ENCODE results near the gene CDYL2.

CDYL2 gene

DNA sequence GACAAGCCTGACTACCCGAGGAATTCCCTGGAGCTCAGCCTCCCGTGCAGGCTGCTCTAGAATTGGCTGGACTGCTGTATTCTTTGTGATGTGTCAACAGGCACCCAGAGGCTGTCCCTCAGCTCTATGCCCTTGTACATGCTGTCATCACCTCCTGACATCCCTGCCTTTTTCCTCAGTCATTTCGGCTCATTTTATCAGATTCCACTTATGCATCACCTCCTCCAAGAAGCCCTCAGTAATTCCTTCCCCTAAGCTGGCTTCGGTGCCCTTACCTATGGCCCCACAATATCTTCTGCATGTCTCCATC, 137.2 kb downstream of the CDYL2 start:
- Histone ChIP-seq H3K4me1 (ENCODE audit: control insufficient read depth, low read length) (peaks cover 27% of the 10 kb centered on the region), H3K9me2 (replicated peaks; ENCODE audit: control insufficient read depth, low read length) (no peaks in the 10 kb centered on the region), H3K9me3 (ENCODE audit: control insufficient read depth, insufficient read depth, low read length) (no peaks in the 10 kb centered on the region), H3K27me3 (ENCODE audit: control insufficient read depth, low read length) (no peaks in the 10 kb centered on the region), H3K4me3 (ENCODE audit: low read length) (no peak overlapping the region), H3K4me2 (ENCODE audit: low read length) (no peak overlapping the region), H3K79me2 (ENCODE audit: control insufficient read depth, low read length) (no peaks in the 10 kb centered on the region), H3K36me3 (ENCODE audit: control insufficient read depth, low read length) (no peaks in the 10 kb centered on the region), H4K20me1 (ENCODE audit: control insufficient read depth, insufficient read depth, low read depth, low read length) (no peaks in the 10 kb centered on the region), H3F3A (ENCODE audit: control insufficient read depth, insufficient read depth) (peaks cover 6% of the 10 kb centered on the region; the same call in 1 of the 2 replicates), H3K27ac (ENCODE audit: low read depth, low read length) (no peak overlapping the region)
- TF ChIP-seq CTCF (IDR thresholded peaks at IDR 0.05; ENCODE audit: low read depth, low read length, poor library complexity, severe bottlenecking) (no peak), EZH2phosphoT487 (IDR thresholded peaks at IDR 0.05; ENCODE audit: borderline replicate concordance, low read length) (no peak)

DNA sequence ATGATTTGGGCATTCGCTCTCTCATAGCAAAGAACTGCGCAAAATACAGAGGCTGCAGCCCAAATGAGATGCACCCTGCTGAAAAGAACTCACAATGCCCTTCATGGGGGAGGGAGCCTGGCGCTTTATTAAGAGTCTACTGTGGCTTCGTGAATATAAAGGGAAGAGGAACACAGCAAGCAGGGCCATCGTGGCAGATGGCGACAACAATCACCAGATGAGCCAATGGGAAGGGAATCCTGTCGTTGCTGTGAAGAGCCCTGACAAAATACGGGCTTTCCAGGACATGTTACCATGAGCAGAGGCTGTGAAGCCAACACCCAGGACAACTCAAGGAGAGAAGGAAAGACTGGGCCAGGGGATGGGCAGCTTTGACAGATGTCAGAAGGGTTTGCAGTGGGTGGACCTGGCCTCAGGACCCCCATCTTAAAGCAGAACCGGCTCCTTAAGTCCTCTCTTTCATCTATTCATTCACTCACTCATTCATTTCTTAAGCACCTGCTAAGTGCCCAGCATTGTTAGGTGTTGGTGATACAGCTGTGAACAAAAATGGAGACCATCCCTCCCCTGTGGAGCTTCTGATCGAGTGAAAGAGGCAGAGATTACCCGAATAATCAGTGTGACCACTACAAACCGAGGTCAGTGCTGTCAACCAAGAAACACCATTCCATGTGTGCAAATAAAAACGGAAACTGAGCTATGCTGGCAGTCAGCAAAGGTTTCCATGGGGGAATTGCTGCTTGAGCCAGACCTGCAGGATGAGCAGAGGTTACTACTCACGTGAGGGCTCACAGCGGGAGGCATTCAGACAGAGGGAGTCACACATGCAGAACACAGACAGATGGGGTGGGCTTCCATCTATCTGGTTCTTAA, 137.8 kb downstream of the CDYL2 start:
- H3K79me2 ChIP-seq (ENCODE audit: control insufficient read depth, low read length) = no peaks in the 10 kb centered on the region
- no peak overlapping the region for H3K4me2 ChIP-seq (ENCODE audit: low read length)
- H4K20me1 ChIP-seq (ENCODE audit: control insufficient read depth, insufficient read depth, low read depth, low read length) = no peaks in the 10 kb centered on the region
- no peaks in the 10 kb centered on the region for H3K27me3 ChIP-seq (ENCODE audit: control insufficient read depth, low read length)
- no peaks in the 10 kb centered on the region for H3K36me3 ChIP-seq (ENCODE audit: control insufficient read depth, low read length)
- H3F3A ChIP-seq (ENCODE audit: control insufficient read depth, insufficient read depth) = peaks cover 3% of the 10 kb centered on the region; the same call in 1 of the 2 replicates
- TF ChIP-seq EZH2phosphoT487 (IDR thresholded peaks at IDR 0.05; ENCODE audit: borderline replicate concordance, low read length) = no peak
- TF ChIP-seq CTCF (IDR thresholded peaks at IDR 0.05; ENCODE audit: low read depth, low read length, poor library complexity, severe bottlenecking) = no peak
- H3K9me2 ChIP-seq (replicated peaks; ENCODE audit: control insufficient read depth, low read length) = no peaks in the 10 kb centered on the region
- H3K4me1 ChIP-seq (ENCODE audit: control insufficient read depth, low read length) = peaks cover 21% of the 10 kb centered on the region
- H3K27ac ChIP-seq (ENCODE audit: low read depth, low read length) = no peak overlapping the region
- H3K9me3 ChIP-seq (ENCODE audit: control insufficient read depth, insufficient read depth, low read length) = no peaks in the 10 kb centered on the region
- H3K4me3 ChIP-seq (ENCODE audit: low read length) = no peak overlapping the region

DNA sequence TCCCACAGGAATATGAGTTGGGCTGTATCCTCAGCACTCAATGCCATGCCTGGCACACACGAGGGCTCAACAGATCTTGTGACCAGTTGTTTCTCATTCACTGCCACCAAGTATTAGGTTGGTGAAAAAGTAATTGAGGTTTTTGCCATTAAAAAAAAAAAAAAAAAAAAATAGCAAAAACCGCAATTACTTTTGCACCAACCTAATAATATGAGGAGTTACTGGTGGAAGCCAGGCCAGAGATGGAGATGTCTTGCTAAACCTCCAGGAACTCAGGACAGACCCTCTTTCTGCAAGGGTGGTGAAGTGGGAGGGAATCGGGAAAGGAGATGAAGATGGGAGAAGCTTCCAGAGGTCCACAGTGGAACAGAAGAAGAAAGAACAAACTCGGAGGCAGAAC, 139.0 kb downstream of the CDYL2 start:
- Histone ChIP-seq H3K27ac (ENCODE audit: low read depth, low read length) (no peak overlapping the region), H3K79me2 (ENCODE audit: control insufficient read depth, low read length) (no peaks in the 10 kb centered on the region), H3K4me1 (ENCODE audit: control insufficient read depth, low read length) (peaks cover 8% of the 10 kb centered on the region), H3K4me3 (ENCODE audit: low read length) (no peak overlapping the region), H3K27me3 (ENCODE audit: control insufficient read depth, low read length) (no peaks in the 10 kb centered on the region), H3K36me3 (ENCODE audit: control insufficient read depth, low read length) (no peaks in the 10 kb centered on the region), H3F3A (ENCODE audit: control insufficient read depth, insufficient read depth) (no peaks in the 10 kb centered on the region), H3K9me3 (ENCODE audit: control insufficient read depth, insufficient read depth, low read length) (no peaks in the 10 kb centered on the region), H4K20me1 (ENCODE audit: control insufficient read depth, insufficient read depth, low read depth, low read length) (no peaks in the 10 kb centered on the region), H3K9me2 (replicated peaks; ENCODE audit: control insufficient read depth, low read length) (no peaks in the 10 kb centered on the region), H3K4me2 (ENCODE audit: low read length) (no peak overlapping the region)
- no peak for TF ChIP-seq CTCF (IDR thresholded peaks at IDR 0.05; ENCODE audit: low read depth, low read length, poor library complexity, severe bottlenecking)
- no peak for TF ChIP-seq EZH2phosphoT487 (IDR thresholded peaks at IDR 0.05; ENCODE audit: borderline replicate concordance, low read length)

Measured in DOHH2 (cell line).